SK-MEL-5 (cell line): ENCODE data around the gene VARS1. TPM values are rescaled to one million over a fixed set of nuclear protein-coding genes. Genes with fewer than 3 reads are reported as not detected.

Experiments
- DNase-seq: peaks from one replicate; pipeline ENCODE4 v3.0.0-alpha.2; 2016; ENCODE audit warnings: low read depth, low spot score
- in situ Hi-C: cut with HindIII; loops from 2 replicates; pipeline ENCODE4 v1.10.0; 2016; ENCODE audit warnings: low sequenced_read_pairs, high pct_unique_total_duplicates, low pct_unique_long_range_greater_than_20kb
- small RNA-seq, 2 experiments: library from RNA; depleted of rRNA; stranded (forward); fragments of <200 nt; gene quantifications; one replicate each; pipeline ENCODE3, GENCODE V24; 2014
- total RNA-seq: library from RNA; depleted of rRNA; stranded (reverse); fragments of >200 nt; shearing (Covaris generic); gene quantifications from 2 replicates; pipeline ENCODE4 v1.2.3, GENCODE V29; 2014; rRNA removed

VARS1 gene
- total RNA-seq, 1 experiment from 2014 or later, result 38.9 TPM

GRCh38 chr6:31764198-31764597, 31.4 kb downstream of the VARS1 start:
- no peak for DNase-seq
- in situ Hi-C loops, result no loop called here

GRCh38 chr6:31763619-31763940, 32.0 kb downstream of the VARS1 start:
- DNase-seq, result peak; percentile 65
- in situ Hi-C loops, result no loop called here

GRCh38 chr6:31762878-31763618, 32.5 kb downstream of the VARS1 start:
- DNase-seq, result no peak
- in situ Hi-C loops, result no loop called here

- DNase-seq, result no peak
- in situ Hi-C loops, result no loop called here
Measured at GRCh38 chr6:31762356-31762755, 33.2 kb downstream of the VARS1 start, which contains the start of gene SAPCD1. TSS of gene SAPCD1 (plus strand) at chr6:31762656. CDS start at chr6:31763055, 399 bp downstream.

- DNase-seq, result no peak
- in situ Hi-C loops, result no loop called here
Measured at GRCh38 chr6:31761343-31761742, 34.2 kb downstream of the VARS1 start.

- no peak for DNase-seq
Measured at GRCh38 chr6:31760790-31761189, 34.8 kb downstream of the VARS1 start.

GRCh38 chr6:31758281-31758680, 37.3 kb downstream of the VARS1 start:
- DNase-seq, result no peak
- in situ Hi-C loops, result no loop called here

More at GRCh38 chr6:31760790-31761189, 34.8 kb downstream of the VARS1 start:
- in situ Hi-C loops, result no loop called here

- DNase-seq, result no peak
- in situ Hi-C loops, result no loop called here
Measured at GRCh38 chr6:31752739-31753319, 42.7 kb downstream of the VARS1 start.

- in situ Hi-C loops, result no loop called here
- DNase-seq, result no peak
Measured at GRCh38 chr6:31750411-31751022, 45.0 kb downstream of the VARS1 start.

GRCh38 chr6:31749301-31750036, 46.1 kb downstream of the VARS1 start:
- in situ Hi-C loops, result no loop called here
- no peak for DNase-seq

Small RNA genes within 50 kb of the gene (small RNA-seq; reads per million reads assigned to genes)
- gene MSH5-SAPCD1 (0 reads per million in 2 experiments), gene RF00019 (0 reads per million in 2 experiments), gene RNU6-850P (0 reads per million in 2 experiments), gene SAPCD1 (0 reads per million in 2 experiments), gene SNORD48 (43.9 to 733 reads per million in 2 experiments), gene SNORD52 (0 reads per million in 2 experiments)

Other genes starting within 250 kb of the VARS1 start
- gene ATP6V1G2, start 249.1 kb downstream of the VARS1 start, total RNA-seq, result 0.32 and 0.45 TPM in 2 replicates
- gene NFKBIL1, start 248.1 kb downstream of the VARS1 start, total RNA-seq, result 17.2 and 17.8 TPM in 2 replicates
- gene LTA, start 223.5 kb downstream of the VARS1 start, total RNA-seq, result not detected in 2 replicates
- not detected in 2 replicates for gene TNF, start 220.2 kb downstream of the VARS1 start, total RNA-seq
- gene LTB, start 213.3 kb downstream of the VARS1 start, total RNA-seq, result not detected in 2 replicates
- gene LST1, start 209.5 kb downstream of the VARS1 start, total RNA-seq, result not detected in 2 replicates
- gene NCR3, start 202.7 kb downstream of the VARS1 start, total RNA-seq, result not detected in 2 replicates
- not detected in 2 replicates for gene AIF1, start 180.5 kb downstream of the VARS1 start, total RNA-seq
- 32.0 and 48.6 TPM in 2 replicates for gene PRRC2A, start 175.0 kb downstream of the VARS1 start, total RNA-seq
- gene BAG6, start 143.1 kb downstream of the VARS1 start, total RNA-seq, result 110 and 149 TPM in 2 replicates
- gene APOM, start 139.9 kb downstream of the VARS1 start, total RNA-seq, result 0.42 and 0.43 TPM in 2 replicates
- gene C6orf47, start 135.0 kb downstream of the VARS1 start, total RNA-seq, result 24.5 and 25.6 TPM in 2 replicates
- 17.8 and 18.5 TPM in 2 replicates for gene GPANK1, start 130.8 kb downstream of the VARS1 start, total RNA-seq
- 213 and 226 TPM in 2 replicates for gene CSNK2B, start 129.7 kb downstream of the VARS1 start, total RNA-seq
- gene LY6G5B, start 125.8 kb downstream of the VARS1 start, total RNA-seq, result 0.85 and 0.87 TPM in 2 replicates
- 0.48 TPM in 1 of 2 replicates, not detected in the other for gene LY6G5C, start 114.7 kb downstream of the VARS1 start, total RNA-seq
- gene ABHD16A, start 92.4 kb downstream of the VARS1 start, total RNA-seq, result 53.0 and 55.0 TPM in 2 replicates
- not detected in 2 replicates for gene LY6G6F, start 88.9 kb downstream of the VARS1 start, total RNA-seq
- gene LY6G6D, start 80.4 kb downstream of the VARS1 start, total RNA-seq, result not detected in 2 replicates
- gene LY6G6C, start 74.0 kb downstream of the VARS1 start, total RNA-seq, result not detected in 2 replicates
- gene MPIG6B, start 72.4 kb downstream of the VARS1 start, total RNA-seq, result not detected in 2 replicates
- 4.6 and 4.7 TPM in 2 replicates for gene DDAH2, start 66.5 kb downstream of the VARS1 start, total RNA-seq
- gene CLIC1, start 59.2 kb downstream of the VARS1 start, total RNA-seq, result 466 and 467 TPM in 2 replicates
- 16.1 and 17.5 TPM in 2 replicates for gene MSH5, start 55.7 kb downstream of the VARS1 start, total RNA-seq
- gene SAPCD1, start 33.1 kb downstream of the VARS1 start, total RNA-seq, result 1.1 and 1.7 TPM in 2 replicates
- not detected in 2 replicates for gene VWA7, start 18.4 kb downstream of the VARS1 start, total RNA-seq
- gene LSM2, start 11.2 kb upstream of the VARS1 start, total RNA-seq, result 45.6 and 47.0 TPM in 2 replicates
- 0.29 TPM in 2 replicates for gene HSPA1L, start 19.5 kb upstream of the VARS1 start, total RNA-seq
- 7.1 and 8.2 TPM in 2 replicates for gene HSPA1A, start 19.8 kb upstream of the VARS1 start, total RNA-seq
- gene HSPA1B, start 32.0 kb upstream of the VARS1 start, total RNA-seq, result 104 TPM in 2 replicates
- 213 and 215 TPM in 2 replicates for gene NEU1, start 67.1 kb upstream of the VARS1 start, total RNA-seq
- gene SLC44A4, start 83.2 kb upstream of the VARS1 start, total RNA-seq, result not detected in 2 replicates
- 39.4 and 47.7 TPM in 2 replicates for gene EHMT2, start 101.9 kb upstream of the VARS1 start, total RNA-seq
- 1.3 and 2.2 TPM in 2 replicates for gene ZBTB12, start 106.3 kb upstream of the VARS1 start, total RNA-seq
- gene C2, start 132.0 kb upstream of the VARS1 start, total RNA-seq, result 9.4 and 10.1 TPM in 2 replicates
- not detected in 2 replicates for gene CFB, start 150.3 kb upstream of the VARS1 start, total RNA-seq
- gene NELFE, start 163.2 kb upstream of the VARS1 start, total RNA-seq, result 81.9 and 91.0 TPM in 2 replicates
- gene SKIC2, start 163.4 kb upstream of the VARS1 start, total RNA-seq, result 21.4 and 28.3 TPM in 2 replicates
- 5.2 and 9.2 TPM in 2 replicates for gene DXO, start 176.4 kb upstream of the VARS1 start, total RNA-seq
- gene C4A, start 186.3 kb upstream of the VARS1 start, total RNA-seq, result 1.6 and 2.2 TPM in 2 replicates
- 0.45 and 2.2 TPM in 2 replicates for gene C4B, start 219.0 kb upstream of the VARS1 start, total RNA-seq
- gene CYP21A2, start 242.7 kb upstream of the VARS1 start, total RNA-seq, result not detected in 2 replicates